Trophoblast cell (in vitro differentiated cells and primary cell): ENCODE measurements around the gene ITSN2.

Source experiments
- DNase-seq, 2 donors: peaks; one replicate each; pipeline ENCODE4 v3.0.0-alpha.2; 2016
- H2AFZ ChIP-seq: 2 replicates; pipeline ENCODE4 v1.6.1; 2013; ENCODE audit warnings: low read length, moderate library complexity, mild to moderate bottlenecking; ENCODE audit not compliant: insufficient read depth, poor library complexity
- H2AK5ac ChIP-seq: 2 replicates; pipeline ENCODE4 v1.6.1; 2013; ENCODE audit warnings: mild to moderate bottlenecking, low read length
- H2BK120ac ChIP-seq: 2 replicates; pipeline ENCODE4 v1.6.1; 2013; ENCODE audit warnings: low read length, mild to moderate bottlenecking, moderate library complexity; ENCODE audit not compliant: insufficient read depth, poor library complexity
- H2BK12ac ChIP-seq: 2 replicates; pipeline ENCODE4 v1.6.1; 2013; ENCODE audit warnings: mild to moderate bottlenecking, low read length, moderate library complexity
- H2BK5ac ChIP-seq: 2 replicates; pipeline ENCODE4 v1.6.1; 2013; ENCODE audit warnings: low read length, low read depth, moderate library complexity, mild to moderate bottlenecking; ENCODE audit not compliant: poor library complexity
- H3K14ac ChIP-seq: 2 replicates; pipeline ENCODE4 v1.6.1; 2013; ENCODE audit warnings: mild to moderate bottlenecking, low read length
- H3K18ac ChIP-seq: 2 replicates; pipeline ENCODE4 v1.6.1; 2013; ENCODE audit warnings: mild to moderate bottlenecking, low read length
- H3K23ac ChIP-seq: 2 replicates; pipeline ENCODE4 v1.6.1; 2013; ENCODE audit warnings: low read length
- H3K27ac ChIP-seq: 2 replicates; pipeline ENCODE4 v1.5.1; 2013; ENCODE audit warnings: low read depth, mild to moderate bottlenecking, inconsistent platforms, low read length, moderate library complexity
- H3K27me3 ChIP-seq: 2 replicates; pipeline ENCODE4 v1.6.1; 2013; ENCODE audit warnings: inconsistent platforms, mild to moderate bottlenecking, low read length, moderate library complexity; ENCODE audit not compliant: insufficient read depth
- H3K36me3 ChIP-seq, 2 experiments: 1 replicate in 1 of 2; 2 replicates in 1 of 2; pipeline ENCODE4 v1.6.1; 2013; ENCODE audit warnings: low read length in 2 of 2, mild to moderate bottlenecking in 2 of 2, moderate library complexity in 1 of 2; ENCODE audit not compliant: insufficient read depth in 2 of 2, control insufficient read depth in 1 of 2
- H3K4ac ChIP-seq: 2 replicates; pipeline ENCODE4 v1.6.1; 2013; ENCODE audit warnings: low read depth, mild to moderate bottlenecking, low read length, moderate library complexity
- H3K4me1 ChIP-seq, 2 experiments: 1 replicate in 1 of 2; 2 replicates in 1 of 2; pipeline ENCODE4 v1.6.1; 2013; ENCODE audit warnings: low read length in 2 of 2, mild to moderate bottlenecking in 2 of 2, moderate library complexity in 1 of 2; ENCODE audit not compliant: insufficient read depth in 2 of 2, control insufficient read depth in 1 of 2
- H3K4me2 ChIP-seq: 2 replicates; pipeline ENCODE4 v1.6.1; 2013; ENCODE audit warnings: inconsistent platforms, mild to moderate bottlenecking, low read length, moderate library complexity
- H3K4me3 ChIP-seq: 2 replicates; pipeline ENCODE4 v1.5.1; 2013; ENCODE audit warnings: mild to moderate bottlenecking, low read depth, low read length, inconsistent platforms
- H3K79me1 ChIP-seq: one replicate; pipeline ENCODE4 v1.6.1; 2013; ENCODE audit warnings: low read length
- H3K79me2 ChIP-seq: 2 replicates; pipeline ENCODE4 v1.6.1; 2013; ENCODE audit warnings: low read length, mild to moderate bottlenecking; ENCODE audit not compliant: control insufficient read depth, insufficient read depth, poor library complexity
- H3K9ac ChIP-seq: 2 replicates; pipeline ENCODE4 v1.6.1; 2013; ENCODE audit warnings: mild to moderate bottlenecking, low read length
- H3K9me3 ChIP-seq: 2 replicates; pipeline ENCODE4 v1.6.1; 2013; ENCODE audit warnings: low read depth, mild to moderate bottlenecking, control low read depth, inconsistent platforms, low read length; ENCODE audit not compliant: insufficient read depth
- H4K12ac ChIP-seq: 2 replicates; pipeline ENCODE4 v1.6.1; 2013; ENCODE audit warnings: low read depth, mild to moderate bottlenecking, low read length, moderate library complexity
- H4K8ac ChIP-seq: 2 replicates; pipeline ENCODE4 v1.6.1; 2013; ENCODE audit warnings: low read depth, mild to moderate bottlenecking, low read length, moderate library complexity
- H4K91ac ChIP-seq: one replicate; pipeline ENCODE4 v1.6.1; 2013; ENCODE audit warnings: low read depth, mild to moderate bottlenecking, low read length, moderate library complexity
- WGBS: extraction: QIAGEN DNeasy Blood & Tissue Kit; methylation state at CpG from one replicate; pipeline ENCODE4 v1.1.7; 2013; ENCODE audit warnings: missing lambda C conversion rate; ENCODE audit not compliant: insufficient read length, insufficient coverage; ENCODE audit errors: extremely low coverage; 5-methylcytosine and 5-hydroxymethylcytosine counted together

Gene ITSN2

DNA sequence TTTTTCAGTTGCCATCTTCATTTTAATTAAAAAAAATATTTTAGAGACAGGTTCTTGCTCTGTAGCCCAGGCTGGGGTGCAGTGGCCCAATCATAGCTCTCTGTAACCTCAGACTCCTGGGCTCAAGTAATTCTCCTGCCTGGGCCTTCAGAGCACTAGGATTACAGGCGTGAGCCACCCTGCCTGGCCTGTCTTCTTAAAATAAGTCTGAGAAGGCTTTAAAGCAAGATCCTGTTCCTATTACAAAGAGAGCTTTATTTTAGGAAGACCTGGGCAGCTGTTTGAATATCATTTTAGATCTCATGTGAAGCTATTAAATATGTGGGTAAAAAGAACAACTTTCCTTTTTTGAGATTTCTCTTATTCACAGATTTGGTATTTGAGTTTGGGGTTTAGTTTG lies 184.0 kb downstream of the ITSN2 start:
- Histone ChIP-seq H3K4me3 (no peak overlapping the region), H3K14ac (no peak overlapping the region), H4K91ac (no peak overlapping the region), H2AFZ (no peak overlapping the region), H3K4me2 (no peak overlapping the region), H3K27me3 (no peaks in the 10 kb centered on the region), H3K4me1 (no peaks in the 10 kb centered on the region), H2BK12ac (no peak overlapping the region), H3K4ac (no peak overlapping the region), H3K79me2 (no peaks in the 10 kb centered on the region), H3K36me3 (no peaks in the 10 kb centered on the region), H4K8ac (no peak overlapping the region), H4K12ac (no peak overlapping the region), H2BK120ac (no peak overlapping the region), H3K23ac (no peak overlapping the region), H3K79me1 (no peaks in the 10 kb centered on the region), H2BK5ac (no peak overlapping the region), H3K9ac (no peak overlapping the region), H3K27ac (no peak overlapping the region), H3K18ac (no peak overlapping the region), H3K9me3 (no peaks in the 10 kb centered on the region), H2AK5ac (no peak overlapping the region)
- WGBS: no CpG with 5 or more reads among the region's 1 CpG
- no peak for DNase-seq

DNA sequence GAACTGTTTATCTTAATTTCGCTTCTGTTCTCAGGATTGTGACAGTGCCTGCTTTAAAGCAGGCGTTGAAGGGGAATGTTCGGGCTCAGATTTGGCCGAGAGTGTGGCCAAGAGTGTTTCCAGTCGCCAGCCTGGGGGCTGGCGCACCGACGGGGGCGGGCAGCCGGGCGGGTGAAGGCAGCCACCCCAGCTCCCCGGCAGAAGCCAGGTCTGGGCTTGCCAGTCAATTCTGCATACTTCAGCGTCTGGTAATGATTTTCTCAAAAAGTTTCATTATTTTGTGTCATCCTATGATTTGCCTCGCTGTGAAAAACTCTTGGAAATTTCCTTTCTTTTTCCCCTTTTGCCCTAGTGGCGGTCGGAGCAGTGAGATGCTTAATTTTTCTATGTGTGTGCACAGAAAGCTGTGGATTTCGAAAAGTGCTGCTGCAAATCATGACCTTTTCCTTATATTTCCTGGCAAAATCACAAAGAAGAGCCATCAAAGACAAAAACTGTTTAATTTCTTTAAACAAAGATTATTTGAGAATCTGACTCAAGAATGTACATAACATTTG lies 184.6 kb downstream of the ITSN2 start:
- no CpG with 5 or more reads among the region's 17 CpGs for WGBS
- H3K18ac ChIP-seq: no peak overlapping the region
- no peak overlapping the region for H3K23ac ChIP-seq

DNA sequence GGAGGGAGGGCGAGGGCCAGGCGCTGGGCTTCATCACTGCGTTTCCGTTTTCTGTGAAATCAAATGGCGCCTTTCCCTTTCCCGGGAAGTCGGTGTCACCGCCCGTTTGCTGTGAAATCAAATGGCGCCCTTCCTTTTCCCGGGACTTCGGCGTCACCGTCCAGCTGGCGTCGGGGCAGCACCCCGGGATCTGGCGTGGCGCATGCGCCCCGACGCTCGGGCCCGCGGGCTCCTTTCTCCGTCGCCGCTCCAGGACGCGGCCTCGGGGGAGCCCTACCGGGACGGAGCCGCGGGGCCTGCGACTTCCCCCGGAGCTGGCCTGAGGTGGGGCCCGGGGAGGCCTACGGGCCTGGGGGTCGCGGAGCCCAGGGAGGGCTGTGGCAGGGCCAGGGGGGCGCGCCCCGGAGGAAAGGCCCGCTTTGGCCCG lies 185.5 kb downstream of the ITSN2 start, which contains the start of gene FAM228A:
TSS of gene FAM228A (plus strand) at position 203 of the 427 bp plus-strand sequence. CDS start 428 bp downstream, outside the sequence.
- Histone ChIP-seq H3K9me3 (no peaks in the 10 kb centered on the region), H3K36me3 (no peaks in the 10 kb centered on the region), H3K27me3 (no peaks in the 10 kb centered on the region), H3K14ac (no peak within 1 kb of the TSS), H3K4ac (no peak within 1 kb of the TSS), H4K91ac (no peak within 1 kb of the TSS), H3K79me2 (no peaks in the 10 kb centered on the region), H3K79me1 (no peaks in the 10 kb centered on the region), H4K12ac (no peak within 1 kb of the TSS), H3K18ac (no peak within 1 kb of the TSS), H3K4me3 (no peak within 1 kb of the TSS), H2AFZ (no peak within 1 kb of the TSS), H2BK5ac (no peak within 1 kb of the TSS), H3K9ac (no peak within 1 kb of the TSS), H4K8ac (no peak within 1 kb of the TSS), H3K27ac (no peak within 1 kb of the TSS), H3K4me2 (no peak within 1 kb of the TSS), H2BK120ac (no peak within 1 kb of the TSS), H2AK5ac (no peak within 1 kb of the TSS), H3K4me1 (no peaks in the 10 kb centered on the region), H2BK12ac (no peak within 1 kb of the TSS), H3K23ac (no peak within 1 kb of the TSS)
- WGBS: no CpG with 5 or more reads among the region's 46 CpGs
- DNase-seq: no peak

More for the DNA sequence above, 184.6 kb downstream of the ITSN2 start:
- Histone ChIP-seq H3K36me3 (no peaks in the 10 kb centered on the region), H2BK120ac (no peak overlapping the region), H3K4me3 (no peak overlapping the region), H3K27me3 (no peaks in the 10 kb centered on the region), H2AK5ac (no peak overlapping the region), H4K91ac (no peak overlapping the region), H3K9ac (no peak overlapping the region), H3K27ac (no peak overlapping the region), H4K8ac (no peak overlapping the region), H3K4ac (no peak overlapping the region), H3K14ac (no peak overlapping the region), H2AFZ (no peak overlapping the region), H3K79me2 (no peaks in the 10 kb centered on the region), H4K12ac (no peak overlapping the region), H3K4me2 (no peak overlapping the region), H2BK5ac (no peak overlapping the region), H2BK12ac (no peak overlapping the region), H3K4me1 (no peaks in the 10 kb centered on the region), H3K9me3 (no peaks in the 10 kb centered on the region), H3K79me1 (no peaks in the 10 kb centered on the region)
- DNase-seq: no peak

GRCh38 chr2:24169023-24169422 lies 191.3 kb downstream of the ITSN2 start:
- no peak for DNase-seq
- Histone ChIP-seq H2BK12ac (no peak overlapping the region), H3K4me2 (no peak overlapping the region), H4K91ac (no peak overlapping the region), H3K27ac (no peak overlapping the region), H3K9ac (no peak overlapping the region), H3K9me3 (no peaks in the 10 kb centered on the region), H2BK120ac (no peak overlapping the region), H3K27me3 (no peaks in the 10 kb centered on the region), H3K79me2 (no peaks in the 10 kb centered on the region), H2AFZ (no peak overlapping the region), H2AK5ac (no peak overlapping the region), H3K18ac (no peak overlapping the region), H2BK5ac (no peak overlapping the region), H3K36me3 (no peaks in the 10 kb centered on the region), H3K4ac (no peak overlapping the region), H4K12ac (no peak overlapping the region), H3K4me3 (no peak overlapping the region), H3K79me1 (no peaks in the 10 kb centered on the region), H3K14ac (no peak overlapping the region), H4K8ac (no peak overlapping the region), H3K4me1 (peaks cover 2% of the 10 kb centered on the region in 2 experiments), H3K23ac (no peak overlapping the region)
- WGBS: no CpG with 5 or more reads among the region's 5 CpGs
